A549 (cell line): ENCODE results near the gene QRSL1. TPM values are rescaled to one million over a fixed set of nuclear protein-coding genes. Genes with fewer than 3 reads are reported as not detected.

Experiments
- ATAC-seq, 2 experiments: fragments of 200-7000 bp in 1 of 2; fragments of >200 bp in 1 of 2; cut with Nextera tagmentation in 1 of 2; cut with Tn5 transposase in 1 of 2; 3 replicates each; pipeline versions ENCODE4 v1.8.0 to v1.9.1; 2018 to 2020; ENCODE audit warnings: mild to moderate bottlenecking in 1 of 2, moderate library complexity in 1 of 2
- CTCF ChIA-PET: fragments of 300-600 bp; sonication (Branson Sonifier 250); formaldehyde crosslinking; extraction: SDS; loops from one replicate; lab custom pipeline; 2021; ENCODE audit warnings: antibody characterized with exemption, inconsistent platforms; lab: Yijun Ruan, JAX
- POLR2A ChIA-PET: fragments of 350-600 bp; formaldehyde crosslinking; extraction: SDS; loops from one replicate; lab custom pipeline; 2021; ENCODE audit warnings: antibody characterized with exemption, inconsistent platforms; lab: Yijun Ruan, JAX
- DNase-seq, 2 experiments: peaks; one replicate each; pipeline versions ENCODE4 v3.0.0 to v3.0.0-alpha.2; 2011 to 2016; ENCODE audit warnings: low read depth in 1 of 2, low spot score in 1 of 2
- FAIRE-seq: peaks from 2 replicates; lab custom pipeline; 2011; peaks lifted over from hg19 to GRCh38; lab: Jason Lieb, UNC
- H3K27ac ChIP-seq, 2 experiments: fragments of >200 bp; sonication (Bioruptor Twin); formaldehyde crosslinking; 3 replicates each; pipeline ENCODE4 v1.5.1; 2016 to 2017
- H3K4me1 ChIP-seq: fragments of >200 bp; sonication (Bioruptor Twin); formaldehyde crosslinking; 3 replicates; pipeline ENCODE4 v1.6.1; 2016
- H3K4me2 ChIP-seq: fragments of >200 bp; sonication (Bioruptor Twin); formaldehyde crosslinking; 3 replicates; pipeline ENCODE4 v1.6.1; 2016
- H3K4me3 ChIP-seq: fragments of >200 bp; sonication (Bioruptor Twin); formaldehyde crosslinking; 3 replicates; pipeline ENCODE4 v1.5.1; 2016
- H3K9me3 ChIP-seq: fragments of >200 bp; sonication (Bioruptor Twin); formaldehyde crosslinking; 3 replicates; pipeline ENCODE4 v1.6.1; 2016
- CBX2 ChIP-seq: fragments of 200-600 bp; sonication (generic); IDR thresholded peaks from 2 replicates; pipeline ENCODE4 v1.6.1; 2016; ENCODE audit warnings: low read depth, mild to moderate bottlenecking, borderline replicate concordance
- CHD2 ChIP-seq: fragments of 150-350 bp; IDR thresholded peaks from 2 replicates; pipeline ENCODE4 v1.6.1; 2014; ENCODE audit warnings: low read length; ENCODE audit not compliant: partially characterized antibody
- EHMT2 ChIP-seq: fragments of 200-600 bp; sonication (generic); IDR thresholded peaks from 2 replicates; pipeline ENCODE4 v1.6.1; 2016; ENCODE audit warnings: antibody characterized with exemption, low read depth, mild to moderate bottlenecking, moderate library complexity
- EP300 ChIP-seq, 2 experiments: fragments of >200 bp; sonication (Bioruptor Twin); formaldehyde crosslinking; IDR thresholded peaks; 2 replicates in 1 of 2; 3 replicates in 1 of 2; pipeline ENCODE4 v1.6.1; 2016 to 2017
- ESRRA ChIP-seq: fragments of 150-350 bp; IDR thresholded peaks from 2 replicates; pipeline ENCODE4 v1.6.1; 2014; ENCODE audit warnings: mild to moderate bottlenecking, low read length, borderline replicate concordance
- FOSB ChIP-seq: fragments of 250-450 bp; sonication (Bioruptor Pico); IDR thresholded peaks from 2 replicates; pipeline ENCODE4 v1.5.0; 2020; ENCODE audit warnings: mild to moderate bottlenecking, moderate library complexity
- FOSL2 ChIP-seq, 2 experiments: fragments of 450-650 bp in 1 of 2; fragments of >200 bp in 1 of 2; sonication (Bioruptor Twin) in 1 of 2; formaldehyde crosslinking; IDR thresholded peaks; 2 replicates each; pipeline versions ENCODE4 v1.5.0 to v1.6.1; 2016 to 2020; ENCODE audit warnings: mild to moderate bottlenecking in 1 of 2, moderate library complexity in 1 of 2
- HEYL ChIP-seq: fragments of 250-450 bp; sonication (Bioruptor Pico); IDR thresholded peaks from 2 replicates; pipeline ENCODE4 v1.8.0; 2021; ENCODE audit warnings: mild to moderate bottlenecking, moderate library complexity
- HOXB13 ChIP-seq: fragments of 250-450 bp; sonication (Bioruptor Pico); IDR thresholded peaks from 2 replicates; pipeline ENCODE4 v1.5.0; 2020; ENCODE audit warnings: low read depth, mild to moderate bottlenecking, moderate library complexity
- JUN ChIP-seq, 2 experiments: fragments of >200 bp; sonication (Bioruptor Twin); formaldehyde crosslinking; IDR thresholded peaks; 2 replicates in 1 of 2; 3 replicates in 1 of 2; pipeline ENCODE4 v1.6.1; 2016 to 2017
- JUNB ChIP-seq: fragments of >200 bp; sonication (Bioruptor Twin); formaldehyde crosslinking; IDR thresholded peaks from 2 replicates; pipeline ENCODE4 v1.6.1; 2016
- KDM1A ChIP-seq: fragments of 200-600 bp; sonication (generic); IDR thresholded peaks from 2 replicates; pipeline ENCODE4 v1.6.1; 2016; ENCODE audit warnings: low read depth, mild to moderate bottlenecking
- KDM5A ChIP-seq: fragments of 200-600 bp; sonication (generic); IDR thresholded peaks from 2 replicates; pipeline ENCODE4 v1.6.1; 2016; ENCODE audit warnings: antibody characterized with exemption, mild to moderate bottlenecking
- MAFK ChIP-seq: fragments of 450-650 bp; IDR thresholded peaks from 2 replicates; pipeline ENCODE4 v1.6.1; 2014; ENCODE audit not compliant: partially characterized antibody
- MAZ ChIP-seq: fragments of 150-350 bp; IDR thresholded peaks from 2 replicates; pipeline ENCODE4 v1.6.1; 2014; ENCODE audit warnings: antibody characterized with exemption, low read depth, low read length, borderline replicate concordance
- MYC ChIP-seq: IDR thresholded peaks from 2 replicates; pipeline ENCODE4 v1.6.1; 2012; ENCODE audit warnings: mild to moderate bottlenecking, inconsistent platforms, low read length, improper control_type of control experiment, borderline replicate concordance
- NR3C1 ChIP-seq: fragments of >200 bp; sonication (Bioruptor Twin); formaldehyde crosslinking; IDR thresholded peaks from 3 replicates; pipeline ENCODE4 v1.6.1; 2017
- PHF8 ChIP-seq: fragments of 200-600 bp; sonication (generic); IDR thresholded peaks from 2 replicates; pipeline ENCODE4 v1.6.1; 2016; ENCODE audit warnings: low read depth, mild to moderate bottlenecking, antibody characterized with exemption, moderate library complexity, borderline replicate concordance
- POLR2AphosphoS2 ChIP-seq: conservative IDR thresholded peaks from 2 replicates; pipeline ENCODE4 v1.6.1; 2012; ENCODE audit warnings: low read length, improper control_type of control experiment, inconsistent platforms
- RAD21 ChIP-seq, 2 experiments: fragments of >200 bp in 1 of 2; sonication (Bioruptor Twin) in 1 of 2; formaldehyde crosslinking in 1 of 2; IDR thresholded peaks in 1 of 2; conservative IDR thresholded peaks in 1 of 2; 2 replicates in 1 of 2; 3 replicates in 1 of 2; pipeline ENCODE4 v1.6.1; 2012 to 2018; ENCODE audit warnings: inconsistent platforms in 1 of 2
- RARB ChIP-seq: fragments of 250-450 bp; sonication (Bioruptor Pico); IDR thresholded peaks from 2 replicates; pipeline ENCODE4 v1.8.0; 2021; ENCODE audit warnings: mild to moderate bottlenecking, moderate library complexity
- RNF2 ChIP-seq: fragments of 200-600 bp; sonication (generic); IDR thresholded peaks from 2 replicates; pipeline ENCODE4 v1.6.1; 2016; ENCODE audit warnings: low read depth, mild to moderate bottlenecking, antibody characterized with exemption, moderate library complexity, borderline replicate concordance
- SREBF2 ChIP-seq: fragments of 450-650 bp; IDR thresholded peaks from 2 replicates; pipeline ENCODE4 v1.6.1; 2014; ENCODE audit warnings: mild to moderate bottlenecking, moderate library complexity
- TFCP2L1 ChIP-seq: fragments of 250-450 bp; sonication (Bioruptor Pico); IDR thresholded peaks from 2 replicates; pipeline ENCODE4 v1.5.0; 2021; ENCODE audit warnings: mild to moderate bottlenecking
- ZFP36 ChIP-seq: fragments of 450-650 bp; IDR thresholded peaks from 2 replicates; pipeline ENCODE4 v1.6.1; 2014; ENCODE audit warnings: borderline replicate concordance; ENCODE audit not compliant: partially characterized antibody
- WGBS: methylation state at CpG from one replicate; pipeline ENCODE4 v1.1.6; 2017; ENCODE audit errors: missing lambda C conversion rate; 5-methylcytosine and 5-hydroxymethylcytosine counted together
- polyA plus RNA-seq, 4 experiments: library from polyadenylated mRNA; depleted of rRNA in 3 of 4; stranded (reverse); fragments of >200 nt; fragmentation: RNase III in 1 of 4; extraction: RNeasy Plus Mini Kit Qiagen cat#74134 plus additional on column Dnase treatment in 1 of 4; gene quantifications; 2 replicates in 3 of 4; 3 replicates in 1 of 4; pipeline ENCODE4 v1.2.3, GENCODE V29; 2011 to 2017
- TF ChIP-seq, protein P1 (sequence below): fragments of 250-450 bp; sonication (Bioruptor Pico); IDR thresholded peaks from 2 replicates; pipeline ENCODE4 v1.5.0; 2021; ENCODE audit warnings: mild to moderate bottlenecking, moderate library complexity, borderline replicate concordance
- TF ChIP-seq, protein P2 (sequence below): IDR thresholded peaks from 2 replicates; pipeline ENCODE4 v1.6.1; 2012
- TF ChIP-seq, protein P3 (sequence below): fragments of 250-450 bp; sonication (Bioruptor Pico); IDR thresholded peaks from 2 replicates; pipeline ENCODE4 v1.5.0; 2020; ENCODE audit warnings: low read depth, mild to moderate bottlenecking, moderate library complexity
- TF ChIP-seq, protein P4 (sequence below): IDR thresholded peaks from 2 replicates; pipeline ENCODE4 v1.6.1; 2012; ENCODE audit warnings: low read depth, borderline replicate concordance

Gene QRSL1
- polyA plus RNA-seq, 2 of the 4 experiments (the other 2 are of a cell fraction): 11.5 to 15.9 TPM

DNA sequence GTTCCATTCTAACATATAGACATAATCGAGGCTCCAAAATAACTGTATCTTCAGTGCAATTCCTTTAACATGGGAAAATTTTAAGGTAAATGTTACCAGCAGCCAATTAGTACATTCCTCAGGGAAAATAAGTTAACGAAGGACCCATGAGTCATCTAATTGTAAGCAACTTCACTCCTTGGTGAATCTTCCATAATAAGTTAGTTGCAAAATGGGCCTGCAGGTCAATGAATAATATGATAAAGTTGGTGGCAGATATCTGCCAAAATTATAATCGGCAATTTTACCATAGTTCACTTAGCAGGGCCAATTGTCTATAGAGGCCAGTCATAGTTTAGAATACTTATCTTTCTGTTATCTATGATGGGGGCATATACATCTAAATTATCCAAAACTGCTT, 42.3 kb downstream of the QRSL1 start:
- ATAC-seq: no peak
- FAIRE-seq: no peak

DNA sequence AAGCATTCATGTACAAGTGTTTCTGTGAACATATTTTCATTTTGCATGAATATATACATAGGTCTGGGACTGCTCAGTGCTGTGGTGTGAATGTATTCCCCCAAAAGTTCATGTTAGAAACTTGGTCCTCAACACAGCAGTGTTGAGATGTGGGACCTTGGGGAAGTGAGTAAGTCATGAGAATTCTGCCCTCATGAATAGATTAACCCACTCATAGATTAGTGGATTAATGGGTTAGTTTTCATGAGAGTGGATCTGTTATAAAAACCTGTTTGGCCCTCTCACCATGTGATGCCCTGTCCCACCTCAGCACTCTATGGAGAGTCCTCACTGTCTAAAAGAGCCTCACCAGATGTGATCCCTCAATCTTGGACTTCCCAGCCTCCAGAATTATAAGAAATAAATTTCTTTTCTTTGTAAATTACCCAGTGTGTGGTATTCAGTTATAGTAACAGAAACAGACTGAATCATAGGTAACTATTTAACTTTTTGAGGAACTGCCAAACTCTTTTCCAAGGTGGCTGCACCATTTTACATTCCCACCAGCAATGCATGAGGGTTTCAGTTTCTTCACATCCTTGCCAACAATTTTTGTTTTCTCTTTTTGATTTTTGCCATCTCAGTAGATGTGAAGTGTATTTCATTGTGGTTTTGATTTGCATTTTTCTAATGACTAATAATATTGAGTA, 45.3 kb downstream of the QRSL1 start:
- ChIA-PET CTCF (no interaction called here), POLR2A (no interaction called here)
- Histone ChIP-seq H3K4me3 (no peak overlapping the region), H3K4me2 (peak overlapping the region; percentile 46), H3K9me3 (no peaks in the 10 kb centered on the region), H3K27ac (peak overlapping the region in 1 of 2 experiments; percentile 47; a peak in 2 of 6 replicates), H3K4me1 (peaks cover 16% of the 10 kb centered on the region)
- FAIRE-seq: no peak
- TF ChIP-seq EP300 (IDR thresholded peaks at IDR 0.05) (no peak), POLR2AphosphoS2 (no peak), PHF8 (no peak), FOSB (no peak), HEYL (CRISPR knock-in tag) (no peak), CBX2 (no peak), ZFP36 (no peak), NR3C1 (no peak), KDM5A (no peak)
- TF ChIP-seq, protein P1, sequence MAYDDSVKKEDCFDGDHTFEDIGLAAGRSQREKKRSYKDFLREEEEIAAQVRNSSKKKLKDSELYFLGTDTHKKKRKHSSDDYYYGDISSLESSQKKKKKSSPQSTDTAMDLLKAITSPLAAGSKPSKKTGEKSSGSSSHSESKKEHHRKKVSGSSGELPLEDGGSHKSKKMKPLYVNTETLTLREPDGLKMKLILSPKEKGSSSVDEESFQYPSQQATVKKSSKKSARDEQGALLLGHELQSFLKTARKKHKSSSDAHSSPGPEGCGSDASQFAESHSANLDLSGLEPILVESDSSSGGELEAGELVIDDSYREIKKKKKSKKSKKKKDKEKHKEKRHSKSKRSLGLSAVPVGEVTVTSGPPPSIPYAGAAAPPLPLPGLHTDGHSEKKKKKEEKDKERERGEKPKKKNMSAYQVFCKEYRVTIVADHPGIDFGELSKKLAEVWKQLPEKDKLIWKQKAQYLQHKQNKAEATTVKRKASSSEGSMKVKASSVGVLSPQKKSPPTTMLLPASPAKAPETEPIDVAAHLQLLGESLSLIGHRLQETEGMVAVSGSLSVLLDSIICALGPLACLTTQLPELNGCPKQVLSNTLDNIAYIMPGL (CRISPR knock-in tag): no peak
- DNase-seq: no peak
- ATAC-seq: no peak

More for the DNA sequence above, 42.3 kb downstream of the QRSL1 start:
- Histone ChIP-seq H3K9me3 (no peaks in the 10 kb centered on the region), H3K4me2 (no peak overlapping the region), H3K4me3 (no peak overlapping the region), H3K27ac (no peak overlapping the region), H3K4me1 (peaks cover 16% of the 10 kb centered on the region)
- ChIA-PET POLR2A (no interaction called here), CTCF (interaction anchor here (0.6 kb wide), 1 partner anchor 305 kb away, joined by 3 read pairs; no protein-coding TSS in a partner anchor)
- 86% methylated on average over 3 of the region's 3 CpGs for WGBS
- TF ChIP-seq NR3C1 (no peak), RARB (CRISPR knock-in tag) (no peak), JUNB (no peak), FOSL2 (IDR thresholded peaks at IDR 0.05) (no peak), FOSL2 (CRISPR knock-in tag; IDR thresholded peaks at IDR 0.05) (no peak), ESRRA (no peak), JUN (IDR thresholded peaks at IDR 0.05) (no peak), HOXB13 (no peak), MYC (no peak), MAFK (no peak), POLR2AphosphoS2 (no peak), PHF8 (no peak), EP300 (IDR thresholded peaks at IDR 0.05) (no peak), TFCP2L1 (CRISPR knock-in tag) (no peak)
- TF ChIP-seq, protein P2, sequence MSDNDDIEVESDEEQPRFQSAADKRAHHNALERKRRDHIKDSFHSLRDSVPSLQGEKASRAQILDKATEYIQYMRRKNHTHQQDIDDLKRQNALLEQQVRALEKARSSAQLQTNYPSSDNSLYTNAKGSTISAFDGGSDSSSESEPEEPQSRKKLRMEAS: no peak
- TF ChIP-seq, protein P3, sequence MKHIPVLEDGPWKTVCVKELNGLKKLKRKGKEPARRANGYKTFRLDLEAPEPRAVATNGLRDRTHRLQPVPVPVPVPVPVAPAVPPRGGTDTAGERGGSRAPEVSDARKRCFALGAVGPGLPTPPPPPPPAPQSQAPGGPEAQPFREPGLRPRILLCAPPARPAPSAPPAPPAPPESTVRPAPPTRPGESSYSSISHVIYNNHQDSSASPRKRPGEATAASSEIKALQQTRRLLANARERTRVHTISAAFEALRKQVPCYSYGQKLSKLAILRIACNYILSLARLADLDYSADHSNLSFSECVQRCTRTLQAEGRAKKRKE: no peak
- no peak for DNase-seq

DNA sequence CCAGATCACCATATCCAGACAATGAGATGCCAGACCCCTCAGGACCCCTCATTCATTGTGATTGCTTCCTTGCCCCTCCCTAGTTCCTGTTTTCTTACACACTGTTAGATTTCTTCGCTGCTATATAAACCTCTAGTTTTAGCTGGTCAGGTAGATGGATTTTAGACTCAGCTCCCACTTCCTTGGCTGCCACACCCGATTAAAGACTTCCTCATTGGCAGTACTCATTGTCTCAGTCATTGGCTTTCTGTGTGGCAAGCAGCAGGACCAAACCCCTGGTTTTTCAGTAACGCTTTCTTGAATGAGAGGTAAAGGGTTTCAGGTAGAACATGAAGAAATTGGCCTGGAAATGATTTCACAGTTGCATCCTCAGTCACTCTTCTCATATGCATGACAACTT, 47.9 kb downstream of the QRSL1 start:
- FAIRE-seq: no peak
- 74% methylated on average over 3 of the region's 3 CpGs for WGBS
- no peak overlapping the region for H3K4me2 ChIP-seq
- H3K9me3 ChIP-seq: no peaks in the 10 kb centered on the region
- ChIA-PET POLR2A (no interaction called here), CTCF (no interaction called here)
- ATAC-seq: no peak
- H3K27ac ChIP-seq: no peak overlapping the region
- no peak for DNase-seq
- H3K4me3 ChIP-seq: no peak overlapping the region
- H3K4me1 ChIP-seq: peaks cover 16% of the 10 kb centered on the region
- TF ChIP-seq JUN (IDR thresholded peaks at IDR 0.05) (no peak), SREBF2 (no peak), NR3C1 (no peak), FOSL2 (IDR thresholded peaks at IDR 0.05) (no peak), FOSL2 (CRISPR knock-in tag; IDR thresholded peaks at IDR 0.05) (no peak), EHMT2 (no peak), KDM1A (no peak), RAD21 (conservative IDR thresholded peaks at IDR 0.05 in 1 of 2, IDR thresholded peaks at IDR 0.05 in 1 of 2) (no peak), POLR2AphosphoS2 (no peak), RARB (CRISPR knock-in tag) (no peak), EP300 (IDR thresholded peaks at IDR 0.05) (no peak), CHD2 (no peak), RNF2 (no peak), MAZ (no peak)
- TF ChIP-seq, protein P2: no peak
- TF ChIP-seq, protein P4, sequence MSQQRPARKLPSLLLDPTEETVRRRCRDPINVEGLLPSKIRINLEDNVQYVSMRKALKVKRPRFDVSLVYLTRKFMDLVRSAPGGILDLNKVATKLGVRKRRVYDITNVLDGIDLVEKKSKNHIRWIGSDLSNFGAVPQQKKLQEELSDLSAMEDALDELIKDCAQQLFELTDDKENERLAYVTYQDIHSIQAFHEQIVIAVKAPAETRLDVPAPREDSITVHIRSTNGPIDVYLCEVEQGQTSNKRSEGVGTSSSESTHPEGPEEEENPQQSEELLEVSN: no peak
- TF ChIP-seq, protein P3: no peak
